ENCODE results near the gene SLC6A3.

Gene SLC6A3

GRCh38 chr5:1481959-1482331 is 36.7 kb upstream of the SLC6A3 start:
- TF ChIP-seq, protein P1, sequence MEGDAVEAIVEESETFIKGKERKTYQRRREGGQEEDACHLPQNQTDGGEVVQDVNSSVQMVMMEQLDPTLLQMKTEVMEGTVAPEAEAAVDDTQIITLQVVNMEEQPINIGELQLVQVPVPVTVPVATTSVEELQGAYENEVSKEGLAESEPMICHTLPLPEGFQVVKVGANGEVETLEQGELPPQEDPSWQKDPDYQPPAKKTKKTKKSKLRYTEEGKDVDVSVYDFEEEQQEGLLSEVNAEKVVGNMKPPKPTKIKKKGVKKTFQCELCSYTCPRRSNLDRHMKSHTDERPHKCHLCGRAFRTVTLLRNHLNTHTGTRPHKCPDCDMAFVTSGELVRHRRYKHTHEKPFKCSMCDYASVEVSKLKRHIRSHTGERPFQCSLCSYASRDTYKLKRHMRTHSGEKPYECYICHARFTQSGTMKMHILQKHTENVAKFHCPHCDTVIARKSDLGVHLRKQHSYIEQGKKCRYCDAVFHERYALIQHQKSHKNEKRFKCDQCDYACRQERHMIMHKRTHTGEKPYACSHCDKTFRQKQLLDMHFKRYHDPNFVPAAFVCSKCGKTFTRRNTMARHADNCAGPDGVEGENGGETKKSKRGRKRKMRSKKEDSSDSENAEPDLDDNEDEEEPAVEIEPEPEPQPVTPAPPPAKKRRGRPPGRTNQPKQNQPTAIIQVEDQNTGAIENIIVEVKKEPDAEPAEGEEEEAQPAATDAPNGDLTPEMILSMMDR (conservative IDR thresholded peaks at IDR 0.05) = no peak
- TF ChIP-seq ZFX (IDR thresholded peaks at IDR 0.05) = no peak
- no peak overlapping the region for H3K27ac ChIP-seq

GRCh38 chr5:1481266-1481958 is 36.2 kb upstream of the SLC6A3 start:
- no peak overlapping the region for H3K27ac ChIP-seq
- TF ChIP-seq, protein P1 (conservative IDR thresholded peaks at IDR 0.05) = no peak
- no peak for TF ChIP-seq ZFX (IDR thresholded peaks at IDR 0.05)

DNA sequence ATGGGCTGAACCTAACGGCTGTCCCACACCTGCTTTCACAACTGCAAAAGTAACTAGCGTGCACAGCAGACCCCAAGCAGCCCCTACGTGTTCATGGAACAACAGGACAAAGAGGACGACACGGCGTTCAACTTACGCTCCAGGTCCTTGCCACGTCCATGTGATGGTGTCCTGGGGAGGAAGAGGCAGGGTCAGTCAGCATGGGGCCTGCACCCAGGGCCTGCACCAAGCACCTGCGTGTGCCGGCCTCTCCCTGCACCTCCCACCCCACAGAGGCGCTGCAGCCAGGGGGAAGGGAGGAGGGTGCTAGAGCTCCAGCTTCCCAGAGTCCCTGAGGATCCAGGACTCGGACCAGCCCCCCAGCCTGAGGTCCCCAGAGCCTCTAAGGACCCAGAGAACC is 35.6 kb upstream of the SLC6A3 start:
- no peak overlapping the region for H3K27ac ChIP-seq
- TF ChIP-seq, protein P1 (conservative IDR thresholded peaks at IDR 0.05) = no peak

GRCh38 chr5:1480217-1480616 is 35.0 kb upstream of the SLC6A3 start:
- no peak for TF ChIP-seq ZFX (IDR thresholded peaks at IDR 0.05)
- TF ChIP-seq, protein P1 (conservative IDR thresholded peaks at IDR 0.05) = no peak
- no peak overlapping the region for H3K27ac ChIP-seq

DNA sequence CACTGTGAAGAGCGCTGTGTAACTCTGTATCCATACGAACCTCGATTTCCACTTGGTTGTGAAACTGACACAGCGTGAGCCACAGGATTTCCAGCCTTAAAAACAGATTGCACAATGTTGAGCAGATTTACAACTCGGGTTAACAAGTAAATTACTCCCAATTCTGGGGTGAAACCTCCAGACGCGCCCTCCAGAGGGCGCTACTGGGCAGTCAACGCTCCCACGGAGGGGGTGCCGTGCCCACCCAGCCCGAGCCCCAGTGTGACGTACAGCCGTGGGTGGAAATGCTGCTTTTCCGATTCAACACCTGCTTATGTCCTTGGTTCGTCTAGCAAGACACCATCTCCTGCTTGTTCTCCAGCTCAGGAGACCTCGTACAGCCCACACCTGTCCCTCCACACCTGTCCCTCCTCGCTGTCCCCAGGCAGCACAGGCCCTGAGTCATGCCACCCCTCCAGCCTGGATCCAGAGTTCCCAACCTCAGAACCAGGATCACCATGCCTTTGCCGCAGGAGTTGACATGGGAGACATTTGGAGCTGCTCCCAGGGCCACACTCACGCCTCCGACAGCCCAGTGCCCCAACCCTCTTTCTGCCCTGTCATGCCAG is 34.4 kb upstream of the SLC6A3 start:
- TF ChIP-seq ZFX (IDR thresholded peaks at IDR 0.05) = no peak
- TF ChIP-seq, protein P1 (conservative IDR thresholded peaks at IDR 0.05) = peak; percentile 81
- no peak overlapping the region for H3K27ac ChIP-seq

GRCh38 chr5:1479066-1479465 is 33.8 kb upstream of the SLC6A3 start:
- H3K27ac ChIP-seq = no peak overlapping the region
- TF ChIP-seq, protein P1 (conservative IDR thresholded peaks at IDR 0.05) = no peak
- TF ChIP-seq ZFX (IDR thresholded peaks at IDR 0.05) = no peak

GRCh38 chr5:1478271-1479035 is 33.2 kb upstream of the SLC6A3 start:
- TF ChIP-seq, protein P1 (conservative IDR thresholded peaks at IDR 0.05) = no peak
- TF ChIP-seq ZFX (IDR thresholded peaks at IDR 0.05) = no peak
- no peak overlapping the region for H3K27ac ChIP-seq

All from C4-2B (cell line).